Activated CD8-positive, alpha-beta memory T cell treated with anti-CD3 and anti-CD28 coated beads, Interleukin-2, amount 10 ng/mL, durations not matched to agents 7 days and 5 days (primary cell): ENCODE results near the gene ANKRD12. TPM values are rescaled to one million over a fixed set of nuclear protein-coding genes. Genes with fewer than 3 reads are reported as not detected.
"Not testable (repeated sequence)": the region's sequence is repeated elsewhere in the genome, so short reads cannot be mapped to it uniquely, and the experiment has no call there.

Experiments used
- ATAC-seq: fragments of 150-1000 bp; cut with Tn5 transposase; one replicate; pipeline ENCODE4 v1.10.0; 2021; ENCODE audit warnings: moderate library complexity
- CTCF ChIA-PET: fragments of 350-600 bp; sonication (Branson Sonifier 250); formaldehyde crosslinking; loops from one replicate; lab custom pipeline; 2021; ENCODE audit warnings: antibody characterized with exemption; lab: Charles Lee
- DNase-seq: peaks from one replicate; pipeline ENCODE4 v3.0.0-alpha.2; 2020
- H3K27ac Mint-ChIP-seq: one replicate; pipeline ENCODE4 v1.8.0; 2021; ENCODE audit warnings: mild to moderate bottlenecking, mixed read lengths
- H3K27me3 Mint-ChIP-seq: one replicate; pipeline ENCODE4 v1.8.0; 2021; ENCODE audit warnings: mixed read lengths
- H3K36me3 Mint-ChIP-seq: one replicate; pipeline ENCODE4 v1.8.0; 2021; ENCODE audit warnings: mild to moderate bottlenecking, mixed read lengths
- H3K4me1 Mint-ChIP-seq: one replicate; pipeline ENCODE4 v1.8.0; 2021; ENCODE audit warnings: mixed read lengths
- H3K4me3 Mint-ChIP-seq: one replicate; pipeline ENCODE4 v1.8.0; 2021; ENCODE audit warnings: mild to moderate bottlenecking, moderate library complexity, mixed read lengths
- H3K9me3 Mint-ChIP-seq: one replicate; pipeline ENCODE4 v1.8.0; 2022; ENCODE audit warnings: low read depth, mixed read lengths
- total RNA-seq, 2 experiments: library from RNA; stranded (reverse); gene quantifications; one replicate each; pipeline ENCODE4 v1.2.3, GENCODE V29; 2021

Gene ANKRD12
- total RNA-seq, 2 experiments from 2014 or later: 67.5 to 76.9 TPM

GRCh38 chr18:9160014-9160413 lies 23.4 kb downstream of the ANKRD12 start:
- Mint-ChIP-seq H3K4me1 (peaks cover 32% of the 10 kb centered on the region), H3K27ac (no peak overlapping the region), H3K4me3 (no peak overlapping the region), H3K9me3 (peaks cover 22% of the 10 kb centered on the region), H3K36me3 (peaks cover 68% of the 10 kb centered on the region), H3K27me3 (no peaks in the 10 kb centered on the region)
- no peak for DNase-seq
- ATAC-seq: no peak
- CTCF ChIA-PET: interaction anchor here (0.8 to 1.2 kb wide), 2 partner anchors 86 to 87 kb away, joined by 3 read pairs; no protein-coding TSS in a partner anchor

GRCh38 chr18:9162663-9163062 lies 26.1 kb downstream of the ANKRD12 start:
- ATAC-seq, H3K27ac Mint-ChIP-seq, H3K4me3 Mint-ChIP-seq, DNase-seq, CTCF ChIA-PET, H3K27me3 Mint-ChIP-seq: not testable (repeated sequence)
- peaks cover 61% of the 10 kb centered on the region for H3K36me3 Mint-ChIP-seq
- H3K4me1 Mint-ChIP-seq: peaks cover 21% of the 10 kb centered on the region
- peaks cover 19% of the 10 kb centered on the region for H3K9me3 Mint-ChIP-seq

- not testable (repeated sequence) for H3K4me3 Mint-ChIP-seq, ATAC-seq, DNase-seq, H3K27me3 Mint-ChIP-seq, H3K27ac Mint-ChIP-seq
- CTCF ChIA-PET: interaction anchor here (1.6 kb wide), 1 partner anchor 20 kb away, joined by 3 read pairs; no protein-coding TSS in a partner anchor
- Mint-ChIP-seq H3K4me1 (peaks cover 14% of the 10 kb centered on the region), H3K9me3 (peaks cover 19% of the 10 kb centered on the region), H3K36me3 (peaks cover 55% of the 10 kb centered on the region)
These were observed 27.6 kb downstream of the ANKRD12 start for GRCh38 chr18:9164149-9164548.

GRCh38 chr18:9165883-9166282 lies 29.3 kb downstream of the ANKRD12 start:
- peaks cover 16% of the 10 kb centered on the region for H3K4me1 Mint-ChIP-seq
- CTCF ChIA-PET, H3K4me3 Mint-ChIP-seq, H3K27ac Mint-ChIP-seq, H3K27me3 Mint-ChIP-seq, DNase-seq, ATAC-seq: not testable (repeated sequence)
- peaks cover 64% of the 10 kb centered on the region for H3K36me3 Mint-ChIP-seq
- peaks cover 19% of the 10 kb centered on the region for H3K9me3 Mint-ChIP-seq

- CTCF ChIA-PET, H3K4me3 Mint-ChIP-seq, DNase-seq, H3K27ac Mint-ChIP-seq, ATAC-seq, H3K27me3 Mint-ChIP-seq: not testable (repeated sequence)
- Mint-ChIP-seq H3K36me3 (peaks cover 54% of the 10 kb centered on the region), H3K9me3 (peaks cover 12% of the 10 kb centered on the region), H3K4me1 (peaks cover 37% of the 10 kb centered on the region)
These were observed 32.9 kb downstream of the ANKRD12 start for GRCh38 chr18:9169515-9169914.

GRCh38 chr18:9171919-9172318 lies 35.3 kb downstream of the ANKRD12 start:
- peaks cover 41% of the 10 kb centered on the region for H3K4me1 Mint-ChIP-seq
- H3K27me3 Mint-ChIP-seq, ATAC-seq, H3K27ac Mint-ChIP-seq, CTCF ChIA-PET, H3K4me3 Mint-ChIP-seq, DNase-seq, H3K9me3 Mint-ChIP-seq: not testable (repeated sequence)
- peaks cover 50% of the 10 kb centered on the region for H3K36me3 Mint-ChIP-seq

GRCh38 chr18:9172506-9173127 lies 36.0 kb downstream of the ANKRD12 start:
- DNase-seq: no peak
- CTCF ChIA-PET: no interaction called here
- peaks cover 48% of the 10 kb centered on the region for H3K36me3 Mint-ChIP-seq
- no peak for ATAC-seq
- H3K4me1 Mint-ChIP-seq: peaks cover 38% of the 10 kb centered on the region
- H3K27me3 Mint-ChIP-seq: no peaks in the 10 kb centered on the region
- no peak overlapping the region for H3K27ac Mint-ChIP-seq
- no peak overlapping the region for H3K4me3 Mint-ChIP-seq
- peaks cover 6% of the 10 kb centered on the region for H3K9me3 Mint-ChIP-seq

- ATAC-seq: peak; percentile 64
- Mint-ChIP-seq H3K4me3 (no peak overlapping the region), H3K4me1 (peaks cover 35% of the 10 kb centered on the region), H3K27ac (no peak overlapping the region), H3K27me3 (no peaks in the 10 kb centered on the region), H3K9me3 (peaks cover 6% of the 10 kb centered on the region), H3K36me3 (peaks cover 52% of the 10 kb centered on the region)
- DNase-seq: peak; percentile 43
- CTCF ChIA-PET: no interaction called here
These were observed 37.2 kb downstream of the ANKRD12 start for GRCh38 chr18:9173770-9174233.

GRCh38 chr18:9174302-9174701 lies 37.7 kb downstream of the ANKRD12 start:
- CTCF ChIA-PET: no interaction called here
- no peaks in the 10 kb centered on the region for H3K27me3 Mint-ChIP-seq
- peak overlapping the region; percentile 30 for H3K27ac Mint-ChIP-seq

GRCh38 chr18:9175115-9175514 lies 38.5 kb downstream of the ANKRD12 start:
- ATAC-seq (no peak), DNase-seq (no peak)
- peaks cover 6% of the 10 kb centered on the region for H3K9me3 Mint-ChIP-seq
- H3K27me3 Mint-ChIP-seq: no peaks in the 10 kb centered on the region
- H3K4me3 Mint-ChIP-seq: no peak overlapping the region
- peaks cover 38% of the 10 kb centered on the region for H3K4me1 Mint-ChIP-seq
- no peak overlapping the region for H3K27ac Mint-ChIP-seq
- H3K36me3 Mint-ChIP-seq: peaks cover 50% of the 10 kb centered on the region
- CTCF ChIA-PET: no interaction called here

More at GRCh38 chr18:9174302-9174701, 37.7 kb downstream of the ANKRD12 start:
- H3K4me1 Mint-ChIP-seq: peaks cover 35% of the 10 kb centered on the region
- no peak for ATAC-seq
- H3K9me3 Mint-ChIP-seq: peaks cover 6% of the 10 kb centered on the region
- H3K36me3 Mint-ChIP-seq: peaks cover 51% of the 10 kb centered on the region
- no peak for DNase-seq
- H3K4me3 Mint-ChIP-seq: no peak overlapping the region

GRCh38 chr18:9177031-9177430 lies 40.5 kb downstream of the ANKRD12 start:
- peaks cover 40% of the 10 kb centered on the region for H3K36me3 Mint-ChIP-seq
- CTCF ChIA-PET: no interaction called here
- H3K9me3 Mint-ChIP-seq: peaks cover 1% of the 10 kb centered on the region
- no peak overlapping the region for H3K27ac Mint-ChIP-seq
- no peaks in the 10 kb centered on the region for H3K27me3 Mint-ChIP-seq
- no peak overlapping the region for H3K4me3 Mint-ChIP-seq
- H3K4me1 Mint-ChIP-seq: peaks cover 31% of the 10 kb centered on the region
- DNase-seq (no peak), ATAC-seq (no peak)

- Mint-ChIP-seq H3K4me1 (peaks cover 26% of the 10 kb centered on the region), H3K27ac (no peak overlapping the region), H3K36me3 (peaks cover 40% of the 10 kb centered on the region), H3K4me3 (no peak overlapping the region), H3K9me3 (no peaks in the 10 kb centered on the region), H3K27me3 (no peaks in the 10 kb centered on the region)
- CTCF ChIA-PET: no interaction called here
- ATAC-seq (no peak), DNase-seq (no peak)
These were observed 40.9 kb downstream of the ANKRD12 start for GRCh38 chr18:9177466-9177865.

GRCh38 chr18:9178557-9178956 lies 42.0 kb downstream of the ANKRD12 start:
- no peak for DNase-seq
- Mint-ChIP-seq H3K27ac (no peak overlapping the region), H3K4me1 (peaks cover 27% of the 10 kb centered on the region), H3K36me3 (peaks cover 48% of the 10 kb centered on the region), H3K4me3 (no peak overlapping the region), H3K27me3 (no peaks in the 10 kb centered on the region), H3K9me3 (peaks cover 2% of the 10 kb centered on the region)
- ATAC-seq: no peak
- CTCF ChIA-PET: no interaction called here

- Mint-ChIP-seq H3K4me1 (peaks cover 33% of the 10 kb centered on the region), H3K9me3 (peaks cover 2% of the 10 kb centered on the region), H3K36me3 (peaks cover 58% of the 10 kb centered on the region), H3K4me3 (no peak overlapping the region), H3K27ac (no peak overlapping the region), H3K27me3 (no peaks in the 10 kb centered on the region)
- ATAC-seq (no peak), DNase-seq (no peak)
- CTCF ChIA-PET: interaction anchor here (1.5 kb wide), 1 partner anchor 31 kb away, joined by 3 read pairs; no protein-coding TSS in a partner anchor
These were observed 44.7 kb downstream of the ANKRD12 start for GRCh38 chr18:9181275-9181674.
